IPS-20b (cell line): ENCODE results near the gene GALNT1.

Experiments
- H3K27ac ChIP-seq: one replicate; pipeline ENCODE4 v1.5.1; 2013; ENCODE audit warnings: low read length
- H3K27me3 ChIP-seq: 2 replicates; pipeline ENCODE4 v1.6.1; 2013; ENCODE audit warnings: mild to moderate bottlenecking, low read length, inconsistent platforms; ENCODE audit not compliant: insufficient read depth
- H3K36me3 ChIP-seq: 2 replicates; pipeline ENCODE4 v1.6.1; 2013; ENCODE audit warnings: low read depth, mild to moderate bottlenecking, inconsistent platforms, low read length, moderate library complexity; ENCODE audit not compliant: insufficient read depth
- H3K4me1 ChIP-seq: 2 replicates; pipeline ENCODE4 v1.6.1; 2013; ENCODE audit warnings: mild to moderate bottlenecking, control low read depth, inconsistent platforms, low read length, moderate library complexity; ENCODE audit not compliant: insufficient read depth
- H3K4me3 ChIP-seq: 2 replicates; pipeline ENCODE4 v1.5.1; 2013; ENCODE audit warnings: mild to moderate bottlenecking, low read length, inconsistent platforms
- H3K9ac ChIP-seq: 2 replicates; pipeline ENCODE4 v1.6.1; 2013; ENCODE audit warnings: low read depth, mild to moderate bottlenecking, inconsistent platforms, low read length, moderate library complexity
- H3K9me3 ChIP-seq: 2 replicates; pipeline ENCODE4 v1.6.1; 2013; ENCODE audit warnings: mild to moderate bottlenecking, low read depth, low read length, inconsistent platforms; ENCODE audit not compliant: insufficient read depth

The GALNT1 gene

GRCh38 chr18:35642802-35643201 is 61.3 kb downstream of the GALNT1 start:
- Histone ChIP-seq H3K9me3 (peaks cover 5% of the 10 kb centered on the region; the same call in 1 of the 2 replicates), H3K27ac (no peak overlapping the region), H3K9ac (no peak overlapping the region), H3K4me1 (no peaks in the 10 kb centered on the region), H3K4me3 (no peak overlapping the region), H3K27me3 (no peaks in the 10 kb centered on the region), H3K36me3 (no peaks in the 10 kb centered on the region)

GRCh38 chr18:35646449-35646848 is 64.9 kb downstream of the GALNT1 start:
- no peaks in the 10 kb centered on the region for H3K27me3 ChIP-seq
- H3K4me1 ChIP-seq, result no peaks in the 10 kb centered on the region
- H3K27ac ChIP-seq, result no peak overlapping the region
- no peak overlapping the region for H3K4me3 ChIP-seq
- peaks cover 11% of the 10 kb centered on the region; the same call in 1 of the 2 replicates for H3K9me3 ChIP-seq
- no peak overlapping the region for H3K9ac ChIP-seq
- no peaks in the 10 kb centered on the region for H3K36me3 ChIP-seq

DNA sequence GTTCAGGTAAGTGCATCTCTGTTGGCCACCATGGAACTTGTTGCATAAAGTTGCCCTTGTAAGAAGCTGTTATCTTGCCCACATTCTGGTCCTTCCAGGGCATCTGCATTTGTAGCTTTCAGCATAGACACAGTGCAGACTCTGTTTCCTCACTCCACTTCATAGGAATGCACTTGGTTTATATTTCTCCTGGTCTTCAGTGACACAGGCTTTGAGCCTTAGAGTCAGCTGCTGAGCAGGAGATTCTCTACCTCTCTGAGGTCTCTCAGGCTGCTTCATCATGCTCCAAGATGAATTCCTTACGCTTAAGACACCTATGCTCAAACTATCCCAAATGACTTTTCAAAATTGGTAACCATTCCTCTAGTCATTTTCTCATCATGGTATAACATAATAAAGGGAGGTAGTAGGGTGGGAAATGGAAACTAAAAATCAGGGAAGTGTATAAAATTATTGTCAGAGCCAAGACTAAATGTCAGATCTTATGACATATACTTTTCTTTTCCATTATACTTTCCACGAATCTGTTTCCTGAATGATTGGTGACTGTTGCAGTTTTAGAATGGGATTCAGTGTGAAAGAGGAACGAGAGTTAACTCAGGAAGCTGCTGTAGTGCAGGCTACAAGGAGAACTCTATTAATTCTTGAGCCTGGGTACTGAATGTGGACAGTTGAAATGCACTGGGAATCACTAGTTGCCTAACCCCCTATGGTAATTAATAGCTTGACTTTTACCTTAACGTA is 72.0 kb downstream of the GALNT1 start:
- Histone ChIP-seq H3K9ac (no peak overlapping the region), H3K9me3 (peaks cover 10% of the 10 kb centered on the region; the same call in 1 of the 2 replicates)

GRCh38 chr18:35658112-35658511 is 76.6 kb downstream of the GALNT1 start:
- H3K27ac ChIP-seq, result no peak overlapping the region
- no peak overlapping the region for H3K4me3 ChIP-seq
- no peaks in the 10 kb centered on the region for H3K9me3 ChIP-seq
- no peaks in the 10 kb centered on the region for H3K27me3 ChIP-seq
- no peak overlapping the region for H3K9ac ChIP-seq
- peaks cover 14% of the 10 kb centered on the region; the same call in 1 of the 2 replicates for H3K4me1 ChIP-seq
- H3K36me3 ChIP-seq, result no peaks in the 10 kb centered on the region; the same call in 1 of the 2 replicates

More for the DNA sequence above, 72.0 kb downstream of the GALNT1 start:
- H3K4me1 ChIP-seq, result no peaks in the 10 kb centered on the region
- H3K36me3 ChIP-seq, result no peaks in the 10 kb centered on the region; the same call in 1 of the 2 replicates
- H3K4me3 ChIP-seq, result no peak overlapping the region
- no peak overlapping the region for H3K27ac ChIP-seq
- no peaks in the 10 kb centered on the region for H3K27me3 ChIP-seq

DNA sequence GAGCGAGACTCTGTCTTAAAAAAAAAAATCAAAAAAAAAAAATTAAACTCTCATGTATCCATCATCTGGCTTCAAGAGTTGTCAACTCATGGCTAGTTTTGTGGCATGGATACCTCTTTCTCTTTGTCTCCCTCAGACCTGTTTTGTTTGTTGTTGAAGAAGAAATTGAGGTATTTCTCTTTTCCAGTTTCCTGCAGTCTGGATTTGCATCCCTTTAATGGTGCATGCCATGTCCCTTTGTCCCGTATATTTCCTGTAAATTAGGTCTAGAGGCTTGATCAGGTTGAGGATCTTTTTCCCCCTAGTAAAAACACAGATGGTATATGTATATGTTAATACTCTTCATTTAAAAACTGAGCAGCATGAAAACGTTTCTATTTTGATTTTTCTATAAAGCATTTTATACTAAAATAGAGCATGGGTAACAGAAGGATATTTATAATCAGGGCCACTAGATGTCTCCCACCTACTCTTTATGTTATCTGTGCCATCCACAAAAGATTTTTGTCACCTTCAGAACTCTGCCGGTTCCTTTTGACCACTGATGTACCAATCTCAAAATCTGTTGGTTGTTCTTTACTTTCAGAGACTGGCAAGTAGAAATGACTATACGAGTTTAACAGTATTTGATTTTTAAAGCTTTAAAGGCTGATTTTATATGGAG is 80.1 kb downstream of the GALNT1 start:
- peaks cover 30% of the 10 kb centered on the region for H3K36me3 ChIP-seq
- H3K4me1 ChIP-seq, result peaks cover 15% of the 10 kb centered on the region; the same call in 1 of the 2 replicates
- no peak overlapping the region for H3K4me3 ChIP-seq
- H3K27ac ChIP-seq, result peak overlapping the region; percentile 54
- no peak overlapping the region for H3K9ac ChIP-seq
- no peaks in the 10 kb centered on the region for H3K9me3 ChIP-seq
- H3K27me3 ChIP-seq, result no peaks in the 10 kb centered on the region

DNA sequence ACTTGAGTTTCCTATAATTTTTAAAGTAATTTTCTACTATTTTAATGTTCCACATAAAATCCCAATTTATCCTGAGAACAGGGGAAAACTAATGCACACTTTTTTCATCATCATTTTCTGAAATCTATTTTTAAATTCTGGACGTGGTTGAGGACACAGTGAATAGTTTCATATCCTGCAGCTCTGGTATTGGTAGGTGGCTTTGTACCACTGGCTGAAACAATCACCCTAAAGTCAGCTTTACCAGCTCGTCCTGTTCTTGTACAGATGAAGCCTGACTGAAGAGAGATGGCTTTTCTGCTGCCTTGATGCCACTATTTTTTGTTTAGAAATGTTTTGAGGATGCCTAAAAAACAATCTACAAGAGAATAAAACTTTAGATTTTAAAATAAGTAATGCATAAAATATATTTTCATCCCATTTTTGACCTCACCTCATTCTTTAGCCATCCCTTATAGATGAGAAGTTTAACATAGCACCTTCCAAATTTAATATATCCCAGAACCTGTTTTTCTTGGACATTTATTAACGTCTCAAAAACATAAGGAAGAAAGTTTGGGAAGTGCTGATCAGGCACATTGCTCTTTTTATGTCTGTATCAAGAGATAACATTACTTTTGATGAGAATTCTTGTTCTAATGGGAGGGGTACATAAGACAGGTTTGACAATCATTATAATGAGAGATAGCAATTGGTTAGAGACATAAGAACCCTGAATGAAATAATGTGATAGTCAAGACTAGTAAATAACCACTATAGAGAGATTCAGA is 80.9 kb downstream of the GALNT1 start:
- peaks cover under 1% of the 10 kb centered on the region; the same call in 1 of the 2 replicates for H3K9me3 ChIP-seq
- no peak overlapping the region for H3K27ac ChIP-seq
- H3K4me1 ChIP-seq, result peaks cover 15% of the 10 kb centered on the region; the same call in 1 of the 2 replicates
- peaks cover 39% of the 10 kb centered on the region for H3K36me3 ChIP-seq
- no peaks in the 10 kb centered on the region for H3K27me3 ChIP-seq
- no peak overlapping the region for H3K9ac ChIP-seq
- H3K4me3 ChIP-seq, result no peak overlapping the region

DNA sequence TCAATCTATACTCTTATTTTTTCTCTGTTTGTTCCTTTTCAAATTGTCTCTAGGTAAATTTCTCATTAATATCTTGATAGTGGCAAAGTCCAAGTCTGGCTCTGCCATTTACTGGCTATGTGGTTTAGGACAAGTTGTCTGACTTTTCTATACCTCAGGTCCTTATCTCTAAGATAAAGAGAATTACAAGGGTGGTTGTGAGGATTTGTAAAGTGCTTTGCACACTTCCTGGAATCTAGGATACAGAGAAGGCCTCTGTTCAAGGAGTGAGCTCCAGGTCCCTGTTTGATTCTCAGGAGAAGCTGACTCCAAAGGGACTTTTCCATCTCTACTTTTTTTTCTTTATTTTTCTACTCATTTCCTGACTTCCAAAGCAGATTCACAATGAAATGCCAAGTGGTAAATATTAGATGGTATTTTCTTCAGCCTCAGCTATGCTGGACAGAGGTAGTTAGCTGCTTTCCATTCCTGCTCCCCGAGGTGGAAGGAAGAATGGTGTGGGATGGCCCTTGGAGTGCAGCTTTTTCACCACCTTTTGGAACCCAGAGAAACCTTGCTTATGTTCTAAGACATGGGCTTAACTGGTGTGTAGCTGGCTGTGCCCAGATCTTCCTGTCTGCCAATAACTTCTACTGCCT is 90.5 kb downstream of the GALNT1 start:
- peaks cover 7% of the 10 kb centered on the region; the same call in 1 of the 2 replicates for H3K36me3 ChIP-seq
- H3K27ac ChIP-seq, result no peak overlapping the region

GRCh38 chr18:35672897-35673296 is 91.4 kb downstream of the GALNT1 start:
- Histone ChIP-seq H3K4me3 (no peak overlapping the region), H3K4me1 (no peaks in the 10 kb centered on the region), H3K27me3 (no peaks in the 10 kb centered on the region), H3K27ac (no peak overlapping the region), H3K9me3 (no peaks in the 10 kb centered on the region), H3K36me3 (no peaks in the 10 kb centered on the region; the same call in 1 of the 2 replicates), H3K9ac (no peak overlapping the region)

More for the DNA sequence above, 90.5 kb downstream of the GALNT1 start:
- Histone ChIP-seq H3K27me3 (no peaks in the 10 kb centered on the region), H3K4me3 (no peak overlapping the region), H3K9ac (no peak overlapping the region), H3K4me1 (no peaks in the 10 kb centered on the region), H3K9me3 (peaks cover 5% of the 10 kb centered on the region; the same call in 1 of the 2 replicates)

GRCh38 chr18:35673682-35674081 is 92.1 kb downstream of the GALNT1 start:
- H3K36me3 ChIP-seq, result no peaks in the 10 kb centered on the region
- H3K4me1 ChIP-seq, result no peaks in the 10 kb centered on the region
- no peak overlapping the region for H3K27ac ChIP-seq
- no peak overlapping the region for H3K4me3 ChIP-seq
- H3K9me3 ChIP-seq, result no peaks in the 10 kb centered on the region
- H3K9ac ChIP-seq, result no peak overlapping the region
- no peaks in the 10 kb centered on the region for H3K27me3 ChIP-seq

- Histone ChIP-seq H3K27ac (no peak overlapping the region), H3K36me3 (peaks cover 14% of the 10 kb centered on the region), H3K9ac (no peak overlapping the region), H3K27me3 (no peaks in the 10 kb centered on the region), H3K9me3 (no peaks in the 10 kb centered on the region), H3K4me1 (no peaks in the 10 kb centered on the region), H3K4me3 (no peak overlapping the region)
Measured at GRCh38 chr18:35680139-35680551, 98.6 kb downstream of the GALNT1 start.

DNA sequence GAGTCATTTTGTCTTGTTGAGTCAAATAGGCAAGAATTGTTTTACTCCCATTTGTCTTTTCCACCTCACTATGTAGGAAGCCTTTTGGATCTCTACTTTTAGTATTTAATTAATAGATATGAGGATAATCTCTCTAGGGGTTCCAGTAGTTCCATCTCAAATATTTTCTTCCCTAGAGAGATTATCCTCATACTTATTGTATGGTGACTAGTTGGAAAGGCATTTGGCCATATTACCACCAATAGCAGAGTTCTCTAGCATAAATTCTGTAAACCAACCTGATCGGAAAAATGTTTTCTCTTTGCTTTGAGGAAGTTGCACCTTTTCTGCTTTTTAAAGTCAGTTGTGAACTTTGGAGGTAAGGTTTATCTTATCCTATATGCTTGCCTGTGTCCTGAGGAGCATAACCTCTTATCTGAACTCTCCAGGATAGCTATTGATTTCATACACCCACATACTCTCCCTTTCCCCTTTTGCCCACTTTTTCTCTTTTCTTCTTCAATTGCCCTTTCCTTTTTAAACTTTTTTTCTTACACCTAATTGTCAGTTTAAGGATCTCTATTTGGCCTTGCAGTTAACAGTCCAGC is 100.8 kb downstream of the GALNT1 start:
- no peak overlapping the region for H3K9ac ChIP-seq
- no peak overlapping the region for H3K4me3 ChIP-seq
- H3K9me3 ChIP-seq, result no peaks in the 10 kb centered on the region
- no peak overlapping the region for H3K27ac ChIP-seq
- H3K4me1 ChIP-seq, result no peaks in the 10 kb centered on the region
- no peaks in the 10 kb centered on the region for H3K27me3 ChIP-seq
- peaks cover 14% of the 10 kb centered on the region for H3K36me3 ChIP-seq
